Measurements from ENCODE around the gene VSTM2L. TPM values are rescaled to one million over a fixed set of nuclear protein-coding genes. Genes with fewer than 3 reads are reported as not detected.

Gene VSTM2L
- total and polyA plus RNA-seq, 9 donors, result 0.12 to 23.0 (median 0.36) TPM; not detected in 2

GRCh38 chr20:37921341-37921929, 18.5 kb downstream of the VSTM2L start:
- intact Hi-C loops (cut with DNase I), result no loop called here
- Histone ChIP-seq H3K36me3 (no peaks in the 10 kb centered on the region), H3K4me3 (no peak overlapping the region), H3K9me3 (no peaks in the 10 kb centered on the region), H3K4me1 (ENCODE audit: insufficient read depth) (no peaks in the 10 kb centered on the region), H3K27ac (no peak overlapping the region), H3K27me3 (no peaks in the 10 kb centered on the region)
- no peak for TF ChIP-seq EP300 (IDR thresholded peaks at IDR 0.05)
- TF ChIP-seq POLR2A (IDR thresholded peaks at IDR 0.05), result no peak
- no peak for TF ChIP-seq CTCF (IDR thresholded peaks at IDR 0.05)
- no peak for DNase-seq
- 79 to 87% (median 81%) methylated on average over 6 of the region's 6 CpGs for WGBS, 3 donors

- WGBS, 3 donors, result 94 to 97% (median 95%) methylated on average over 3 of the region's 3 CpGs
- intact Hi-C loops (cut with DNase I), result no loop called here
- no peak for DNase-seq
These were observed 19.1 kb downstream of the VSTM2L start for GRCh38 chr20:37922016-37922415.

DNA sequence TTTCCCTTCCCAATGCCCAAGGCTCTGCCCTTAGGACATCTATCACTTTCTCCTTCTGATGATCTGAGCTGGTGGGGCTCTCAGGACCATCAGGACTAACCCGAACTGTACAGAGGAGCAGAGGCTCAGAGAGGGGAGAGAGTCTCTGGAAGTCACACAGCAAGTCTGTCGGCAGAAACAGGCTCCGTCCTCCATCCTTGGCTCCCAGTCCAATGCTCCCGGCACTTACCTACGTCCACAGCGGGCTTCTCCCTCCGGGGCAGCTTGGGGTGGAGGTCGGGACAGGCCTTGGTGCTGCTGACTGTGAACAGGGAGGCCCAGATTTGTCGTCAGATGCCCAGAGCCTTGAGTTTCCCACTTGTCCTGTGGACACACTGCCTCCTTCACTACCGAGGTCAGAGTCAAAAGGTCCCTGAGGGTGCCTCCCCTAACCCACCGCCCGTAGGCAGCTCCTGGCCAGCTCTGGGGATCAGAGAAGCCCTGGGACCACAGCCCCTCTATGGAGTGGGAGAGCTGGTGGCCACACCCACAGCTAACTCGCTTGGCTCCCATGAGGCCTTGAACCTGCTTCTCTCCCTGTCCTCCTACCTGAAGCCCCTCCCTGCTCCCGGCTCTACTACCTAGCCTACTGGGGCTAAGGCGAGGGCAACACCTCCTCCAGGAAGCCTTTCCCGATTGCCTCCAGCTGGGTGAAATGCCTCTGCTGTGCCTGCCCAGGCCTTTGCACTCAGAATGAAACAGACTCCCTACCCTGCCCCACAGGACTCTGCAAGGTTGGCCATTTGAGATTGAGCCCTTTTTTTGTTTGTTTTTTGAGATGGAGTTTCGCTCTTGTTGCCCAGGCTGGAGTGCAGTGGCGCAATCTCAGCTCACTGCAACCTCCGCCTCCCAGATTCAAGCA, 22.6 kb downstream of the VSTM2L start:
- Histone ChIP-seq H3K4me1 (ENCODE audit: insufficient read depth) (no peaks in the 10 kb centered on the region), H3K4me3 (no peak overlapping the region), H3K27me3 (no peaks in the 10 kb centered on the region), H3K9me3 (no peaks in the 10 kb centered on the region), H3K27ac (no peak overlapping the region), H3K36me3 (no peaks in the 10 kb centered on the region)
- no peak for TF ChIP-seq EP300 (IDR thresholded peaks at IDR 0.05)
- intact Hi-C loops (cut with DNase I), result no loop called here
- 74 to 85% (median 77%) methylated on average over 19 of the region's 19 CpGs for WGBS, 3 donors
- no peak for DNase-seq

More at GRCh38 chr20:37922016-37922415, 19.1 kb downstream of the VSTM2L start:
- H3K4me3 ChIP-seq, result no peak overlapping the region
- TF ChIP-seq EP300 (IDR thresholded peaks at IDR 0.05) (no peak), POLR2A (IDR thresholded peaks at IDR 0.05) (no peak)
- H3K27ac ChIP-seq, result no peak overlapping the region
- no peaks in the 10 kb centered on the region for H3K9me3 ChIP-seq
- H3K4me1 ChIP-seq (ENCODE audit: insufficient read depth), result no peaks in the 10 kb centered on the region
- H3K36me3 ChIP-seq, result no peaks in the 10 kb centered on the region
- no peaks in the 10 kb centered on the region for H3K27me3 ChIP-seq

DNA sequence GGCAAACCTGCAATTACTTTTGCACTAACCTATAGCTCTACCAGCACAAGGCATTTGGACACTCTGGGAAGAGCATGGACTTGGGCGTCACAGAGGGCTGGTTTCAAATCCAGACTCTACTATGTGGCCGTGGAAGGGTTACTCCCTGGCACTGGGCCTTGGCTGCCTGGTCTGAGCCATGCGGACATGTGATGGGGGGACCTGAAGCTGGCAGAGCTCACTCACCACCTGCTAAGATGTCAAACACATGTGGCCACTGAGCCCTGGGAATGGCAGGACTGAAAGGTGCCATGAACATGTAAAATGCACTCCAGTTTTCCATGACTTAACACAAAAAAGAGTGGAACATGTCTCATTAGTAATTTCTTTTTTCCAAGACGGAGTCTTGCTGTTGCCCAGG, 23.7 kb downstream of the VSTM2L start:
- TF ChIP-seq CTCF (IDR thresholded peaks at IDR 0.05) (no peak), POLR2A (IDR thresholded peaks at IDR 0.05) (no peak), EP300 (IDR thresholded peaks at IDR 0.05) (no peak)
- Histone ChIP-seq H3K36me3 (no peaks in the 10 kb centered on the region), H3K27ac (no peak overlapping the region), H3K27me3 (no peaks in the 10 kb centered on the region), H3K4me3 (no peak overlapping the region), H3K4me1 (ENCODE audit: insufficient read depth) (no peaks in the 10 kb centered on the region), H3K9me3 (no peaks in the 10 kb centered on the region)
- no peak for DNase-seq
- WGBS, 3 donors, result 73 to 84% (median 78%) methylated on average over 4 of the region's 4 CpGs
- intact Hi-C loops (cut with DNase I), result no loop called here

GRCh38 chr20:37927410-37928095, 24.6 kb downstream of the VSTM2L start:
- WGBS, 3 donors, result 81 to 87% (median 84%) methylated on average over 18 of the region's 18 CpGs
- intact Hi-C loops (cut with DNase I), result no loop called here
- no peak overlapping the region for H3K4me3 ChIP-seq
- no peaks in the 10 kb centered on the region for H3K36me3 ChIP-seq
- no peaks in the 10 kb centered on the region for H3K9me3 ChIP-seq
- H3K27ac ChIP-seq, result no peak overlapping the region
- TF ChIP-seq CTCF (IDR thresholded peaks at IDR 0.05) (no peak), EP300 (IDR thresholded peaks at IDR 0.05) (no peak)
- no peaks in the 10 kb centered on the region for H3K4me1 ChIP-seq (ENCODE audit: insufficient read depth)
- H3K27me3 ChIP-seq, result no peaks in the 10 kb centered on the region
- DNase-seq, result no peak
